HG02840 (cell line): Measurements from ENCODE around the gene PURB.
A peak's percentile ranks its signal among the peaks of the same experiment; 100 is the strongest.
"Not testable (repeated sequence)": the region's sequence is repeated elsewhere in the genome, so short reads cannot be mapped to it uniquely, and the experiment has no call there.

Source experiments
- ATAC-seq: cut with Tn5 transposase; IDR thresholded peaks from one replicate; pipeline ENCODE4 v1.9.1; 2021; ENCODE audit warnings: mild to moderate bottlenecking, moderate library complexity, moderate number of reproducible peaks; ENCODE audit not compliant: unreplicated experiment, low FRiP score

Gene PURB

DNA sequence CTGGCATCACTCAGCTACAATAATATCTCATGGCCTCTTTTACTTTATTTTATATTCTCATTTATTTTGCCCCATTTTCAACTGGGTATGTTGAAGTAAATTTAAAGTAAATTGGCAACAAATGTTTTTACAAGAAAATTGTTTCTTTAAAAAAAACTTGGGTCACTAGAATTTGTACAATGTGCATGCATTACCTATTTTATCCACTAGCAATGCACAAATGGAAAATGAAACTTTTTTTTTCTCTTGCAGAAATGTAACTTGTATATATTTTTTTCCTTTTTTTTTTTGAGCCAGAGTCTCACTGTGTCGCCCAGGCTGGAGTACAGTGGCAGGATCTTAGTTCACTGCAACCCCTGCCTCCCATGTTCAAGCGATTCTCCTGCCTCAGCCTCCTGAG is 27.2 kb downstream of the PURB start:
- no peak for ATAC-seq

DNA sequence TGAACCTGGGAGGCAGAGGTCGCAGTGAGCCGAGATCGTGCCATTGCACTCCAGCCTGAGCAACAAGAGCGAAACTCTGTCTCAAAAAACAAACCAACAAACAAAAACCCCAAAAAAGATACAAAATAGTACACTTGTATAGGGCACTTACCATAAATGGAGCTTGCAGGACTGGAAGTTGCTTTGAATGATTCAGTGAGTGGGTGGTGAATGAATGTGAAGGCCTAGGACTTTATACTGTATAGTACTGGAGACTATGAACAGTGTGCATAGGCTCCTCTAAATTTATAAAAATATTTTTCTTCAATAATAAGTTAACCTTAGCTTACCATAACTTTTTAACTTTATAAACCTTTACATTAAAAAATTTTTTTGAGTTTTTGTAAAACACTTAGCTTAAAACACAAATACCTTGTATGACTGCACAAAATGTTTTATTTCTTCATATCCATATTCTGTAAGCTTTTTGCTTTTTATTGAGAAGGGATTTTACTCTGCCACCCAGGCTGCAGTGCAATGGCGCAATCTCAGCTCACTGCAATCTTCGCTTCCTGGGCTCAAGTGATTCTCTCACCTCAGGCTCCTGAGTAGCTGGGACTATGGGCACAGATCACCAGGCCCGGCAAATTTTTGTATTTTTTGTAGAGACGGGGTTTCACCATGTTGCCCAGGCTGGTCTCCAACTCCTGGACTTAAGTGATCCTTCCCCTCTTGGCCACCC is 30.5 kb downstream of the PURB start:
- no peak for ATAC-seq

DNA sequence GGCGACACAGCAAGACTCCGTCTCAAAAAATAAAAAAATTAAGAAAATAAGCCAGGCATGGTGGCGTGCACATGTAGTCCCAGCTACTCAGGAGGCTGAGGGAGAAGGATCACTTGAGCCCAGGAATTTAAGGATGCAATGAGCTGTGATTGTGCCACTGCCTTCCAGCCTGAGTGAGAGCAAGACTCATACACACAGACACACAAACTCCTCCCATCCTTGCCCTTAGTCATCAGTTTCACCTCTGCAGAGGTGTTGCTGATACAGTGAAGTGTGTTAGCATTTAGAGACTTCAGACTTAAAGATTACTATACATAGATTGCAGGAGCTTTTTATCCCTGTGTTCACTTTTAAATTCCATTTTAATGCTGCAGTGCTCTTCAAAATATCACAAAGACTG is 31.9 kb downstream of the PURB start:
- no peak for ATAC-seq

DNA sequence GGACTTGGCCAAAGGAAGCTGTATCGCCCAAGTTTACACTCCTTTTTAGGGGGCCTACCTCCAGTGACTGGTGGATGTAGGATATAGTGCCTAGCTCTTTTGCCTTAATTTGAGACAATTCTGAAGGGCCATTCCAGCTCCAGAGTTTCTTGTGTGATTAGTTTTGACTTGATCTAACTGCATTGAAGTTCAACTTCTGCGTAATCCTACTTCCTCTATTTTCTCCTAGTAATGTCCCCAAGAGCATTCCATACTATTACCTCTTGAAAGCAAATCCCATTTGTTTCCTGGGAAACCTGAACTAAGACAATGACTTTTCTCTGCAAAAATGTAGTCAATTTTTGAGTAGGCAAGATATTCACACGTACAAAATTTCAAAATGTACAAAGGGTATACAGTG is 32.7 kb downstream of the PURB start:
- no peak for ATAC-seq

DNA sequence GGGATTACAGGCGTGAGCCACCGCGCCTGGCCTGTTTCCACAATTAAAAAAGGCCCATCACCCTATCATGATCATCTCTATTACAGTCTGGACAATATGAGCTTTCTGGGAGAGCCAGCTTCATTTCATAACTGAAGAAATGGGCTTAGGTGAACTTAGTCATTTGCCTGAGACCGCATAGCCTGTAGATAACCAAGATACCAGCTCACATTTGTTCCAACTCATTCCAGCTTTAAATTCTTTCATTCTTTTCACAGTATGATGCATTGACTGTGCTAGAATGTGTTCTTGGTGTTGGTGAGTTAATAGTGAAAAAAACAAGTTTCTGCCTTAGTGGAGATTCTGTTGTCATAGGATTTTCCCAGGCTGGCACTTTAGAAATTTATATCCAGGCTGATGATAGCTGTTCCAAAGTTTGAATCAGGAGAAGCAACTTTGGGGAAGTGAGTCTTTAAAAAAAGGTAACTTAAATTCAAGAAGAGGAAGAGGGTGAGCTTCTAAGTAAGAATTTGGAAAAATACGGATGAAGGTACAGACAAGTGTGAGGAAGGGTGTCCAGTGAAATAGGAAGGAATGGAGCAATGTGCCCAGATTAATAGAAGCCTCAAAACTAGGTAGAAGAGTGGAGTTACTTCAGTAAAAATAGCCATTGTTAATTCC is 35.3 kb downstream of the PURB start:
- no peak for ATAC-seq

DNA sequence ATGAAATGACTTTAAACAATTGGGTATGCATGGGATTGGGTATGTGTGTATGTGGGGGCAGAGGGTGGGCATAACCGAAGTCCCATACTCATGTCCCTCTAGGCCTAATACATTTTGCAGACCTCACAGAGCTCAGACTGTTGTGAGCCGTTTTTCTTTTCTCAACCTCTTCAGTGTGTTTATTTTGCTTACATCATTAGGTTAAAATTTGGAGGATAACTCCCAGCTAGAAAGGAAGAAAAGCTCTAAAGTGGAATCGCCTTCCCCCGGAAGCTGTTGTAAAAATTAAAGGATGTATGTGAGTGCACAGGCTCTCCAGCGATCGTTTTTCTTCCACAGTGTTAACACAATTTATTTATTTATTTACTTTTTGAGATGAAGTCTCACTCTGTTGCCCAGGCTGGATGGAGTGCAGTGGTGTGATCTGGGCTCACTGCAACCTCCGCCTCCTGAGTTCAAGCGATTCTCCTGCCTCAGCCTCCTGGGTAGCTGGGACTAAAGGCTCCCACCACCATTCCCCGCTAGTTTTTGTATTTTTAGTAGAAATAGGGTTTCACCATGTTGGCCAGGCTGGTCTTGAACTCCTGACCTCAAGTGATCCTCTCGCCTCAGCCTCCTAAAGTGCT is 36.0 kb downstream of the PURB start:
- no peak for ATAC-seq

DNA sequence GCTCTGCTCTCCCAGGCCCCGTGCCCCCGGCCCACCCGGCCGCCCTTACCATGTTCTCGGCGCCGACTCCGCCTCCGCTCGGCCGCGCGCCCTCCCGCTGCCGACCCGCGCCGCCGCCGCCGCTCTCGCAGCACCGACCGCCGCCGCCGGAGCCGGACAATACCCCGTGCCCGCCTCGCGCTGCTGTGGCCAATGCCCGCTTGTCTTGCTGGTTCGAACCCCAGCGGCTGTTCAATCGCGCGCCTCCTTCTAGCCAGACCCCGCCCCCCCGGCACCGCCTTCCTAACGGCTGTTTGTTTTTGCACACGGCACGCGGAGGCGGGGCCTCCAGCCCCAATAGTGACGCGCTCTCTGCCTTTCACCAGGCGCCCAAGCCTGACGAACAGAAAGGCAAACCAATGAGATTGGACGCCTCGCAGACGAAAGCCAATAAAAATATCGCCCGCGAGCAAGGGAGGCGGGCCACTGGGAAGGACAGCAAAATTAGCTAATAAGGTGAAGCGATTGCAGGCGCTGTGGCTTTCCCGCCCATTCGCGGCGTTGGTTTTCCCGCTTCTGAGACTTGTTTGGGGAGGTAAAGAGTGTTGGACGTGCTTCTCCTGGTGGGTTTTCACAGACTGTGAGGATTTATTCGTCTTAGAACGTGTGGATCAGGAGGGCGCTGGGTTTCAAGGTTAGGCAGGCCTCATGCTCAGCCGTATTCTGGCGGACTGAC is 37.3 kb downstream of the PURB start, which contains the start of gene H2AZ2:
H2AZ2 (minus strand) TSS at position 168 of the 715 bp plus-strand sequence; CDS start at position 52, 116 bp downstream.
- peak; percentile 81 for ATAC-seq

DNA sequence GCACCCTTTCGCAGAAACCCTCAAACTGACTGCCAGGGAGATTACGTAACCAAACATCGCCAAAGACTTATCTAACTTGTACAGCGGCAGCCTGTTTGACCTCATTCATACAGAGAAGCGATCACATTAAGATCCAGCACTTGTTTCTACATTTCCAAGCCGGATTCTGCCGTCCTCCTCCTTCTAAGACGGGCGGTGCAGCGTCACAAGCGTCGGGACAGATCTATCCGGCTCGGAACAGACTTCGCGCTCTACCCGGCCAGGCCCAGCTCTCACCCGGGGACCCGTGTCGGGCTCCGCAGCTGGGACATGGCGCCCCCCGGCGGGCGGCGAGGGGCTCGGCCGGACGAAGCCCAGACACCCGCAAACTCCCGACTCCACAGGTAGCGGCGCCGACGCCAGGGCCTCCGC is 37.8 kb downstream of the PURB start:
- peak; percentile 67 for ATAC-seq

DNA sequence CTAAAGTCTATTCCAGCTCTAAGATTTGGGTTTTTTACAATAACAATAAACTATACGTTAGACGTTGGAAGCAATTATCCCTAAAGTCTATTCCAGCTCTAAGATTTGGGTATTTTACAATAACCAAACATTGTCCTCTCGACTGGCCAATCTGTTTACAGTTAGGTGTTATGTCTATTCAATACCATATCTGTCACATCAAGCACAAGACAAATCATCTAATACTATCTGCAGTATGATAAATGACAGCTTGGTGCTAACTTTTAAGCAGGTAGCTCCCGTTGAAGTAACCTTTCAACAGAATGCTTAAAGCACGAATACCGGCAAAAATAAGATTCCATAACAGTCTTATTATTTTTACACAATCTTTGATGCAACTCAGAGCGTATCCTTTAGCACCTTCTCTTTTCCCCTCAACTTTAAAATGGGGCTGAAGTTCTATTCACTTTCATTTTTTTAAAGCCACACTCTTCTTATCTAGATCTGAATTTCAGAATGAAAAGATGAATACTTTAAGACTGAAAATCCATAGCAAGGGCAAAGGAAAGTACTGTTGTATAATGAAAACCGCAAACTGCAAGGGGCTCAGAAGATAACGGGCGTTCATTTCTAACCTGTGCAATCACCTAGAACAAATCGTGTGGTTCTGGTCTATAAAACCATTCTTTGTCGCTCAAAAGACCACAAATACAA is 38.4 kb downstream of the PURB start:
- no peak for ATAC-seq

DNA sequence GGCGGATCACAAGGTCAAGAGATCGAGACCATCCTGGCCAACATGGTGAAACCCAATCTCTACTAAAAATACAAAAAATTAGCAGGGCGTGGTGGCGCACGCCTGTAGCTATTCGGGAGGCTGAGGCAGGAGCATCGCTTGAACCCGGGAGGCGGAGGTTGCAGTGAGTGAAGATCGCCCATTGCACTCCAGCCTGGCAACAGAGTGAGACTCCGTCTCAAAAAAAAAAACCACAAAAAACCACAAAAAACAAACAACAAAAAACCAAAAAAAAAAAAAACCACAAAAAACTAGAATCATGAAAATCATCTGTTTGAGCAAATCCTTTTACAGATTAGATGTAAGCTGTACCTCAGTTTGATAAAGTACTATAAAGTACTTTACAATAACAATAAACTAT is 38.9 kb downstream of the PURB start:
- ATAC-seq, result not testable (repeated sequence)

DNA sequence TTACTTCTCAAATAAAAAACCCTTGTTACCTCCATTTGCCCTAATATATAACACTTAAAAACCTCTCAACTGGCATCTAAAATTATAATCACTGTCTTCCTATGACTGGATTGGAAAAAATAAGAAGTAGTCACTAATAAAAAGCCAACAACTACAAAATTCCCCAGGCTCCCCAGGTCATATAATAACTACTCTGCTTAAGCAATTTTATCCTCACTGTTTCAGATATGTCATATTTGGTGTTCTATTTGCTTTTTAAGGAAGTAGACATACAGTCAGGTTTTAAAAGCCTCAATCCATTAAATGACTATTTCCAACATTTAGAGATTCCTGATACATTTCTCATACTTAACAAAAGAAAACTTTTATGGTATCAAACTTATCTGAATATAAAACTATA is 39.9 kb downstream of the PURB start:
- no peak for ATAC-seq

DNA sequence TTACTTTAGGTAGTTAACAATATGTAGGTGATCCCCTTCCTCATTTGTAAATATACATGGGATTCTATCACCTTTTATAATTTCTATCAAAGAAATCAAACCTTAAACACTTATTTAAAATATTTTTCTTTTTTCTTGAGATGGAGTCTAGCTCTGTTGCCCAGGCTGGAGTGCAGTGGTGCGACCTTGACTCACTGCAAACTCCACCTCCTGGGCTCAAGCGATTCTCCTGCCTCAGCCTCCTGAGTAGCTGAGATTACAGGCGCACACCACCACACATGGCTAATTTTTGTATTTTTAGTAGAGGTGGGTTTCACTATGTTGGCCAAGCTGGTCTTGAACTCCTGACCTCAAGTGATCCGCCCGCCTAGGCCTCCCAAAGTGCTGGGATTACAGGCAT is 41.9 kb downstream of the PURB start:
- ATAC-seq, result not testable (repeated sequence)

DNA sequence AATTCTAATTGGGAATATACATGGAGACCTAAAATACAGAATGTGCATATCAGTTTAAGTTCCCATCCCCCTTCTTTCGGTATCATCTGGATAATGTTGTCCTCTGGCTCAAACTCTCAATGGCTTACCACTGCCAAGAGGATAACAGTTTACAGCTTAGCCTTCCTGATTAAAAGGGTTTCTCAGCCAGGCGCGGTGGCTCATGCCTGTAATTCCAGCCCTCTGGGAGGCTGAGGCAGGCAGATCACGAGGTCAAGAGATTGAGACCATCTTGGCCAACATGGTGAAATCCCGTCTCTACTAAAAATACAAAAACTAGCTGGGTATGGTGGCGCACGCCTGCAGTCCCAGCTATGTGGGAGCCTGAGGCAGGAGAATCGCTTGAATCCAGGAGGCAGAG is 42.7 kb downstream of the PURB start:
- not testable (repeated sequence) for ATAC-seq

DNA sequence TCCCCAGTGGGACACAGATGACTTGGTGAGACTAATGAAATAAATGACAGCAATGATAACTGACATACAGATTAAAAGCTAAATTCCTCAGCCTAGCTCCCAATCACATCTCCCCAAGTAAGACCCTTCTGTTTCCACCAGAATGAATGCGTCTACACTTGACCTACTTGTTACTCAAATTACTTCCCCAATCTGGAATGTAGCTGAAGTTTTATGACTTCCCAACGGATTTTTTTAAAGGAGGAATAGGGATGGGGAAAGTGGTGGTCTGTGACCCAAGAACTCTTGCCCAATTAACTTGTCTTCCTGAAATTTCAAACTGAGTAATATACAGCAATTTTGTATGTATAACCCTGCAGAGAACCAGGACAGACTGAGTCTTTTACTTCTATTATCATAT is 46.6 kb downstream of the PURB start:
- no peak for ATAC-seq

DNA sequence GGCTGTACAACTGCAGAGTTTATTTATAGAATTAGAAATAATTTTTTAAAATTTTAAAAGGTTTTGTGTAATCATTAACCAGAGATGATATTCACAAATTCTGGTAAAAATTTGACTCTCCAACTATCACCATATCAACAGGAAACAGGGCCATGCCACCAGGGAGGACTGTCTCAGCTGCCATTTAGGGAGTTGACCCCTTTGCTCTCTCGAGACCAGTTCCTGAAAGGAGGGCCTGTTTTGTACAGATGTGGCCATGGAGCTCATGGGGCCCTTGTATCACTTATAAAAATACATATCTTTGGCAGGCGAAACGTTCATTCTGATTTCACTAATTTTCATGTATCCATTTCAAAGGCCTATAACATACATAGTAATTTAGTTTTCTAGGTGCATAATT is 57.8 kb downstream of the PURB start:
- no peak for ATAC-seq
